NCI-H82 (cell line): ENCODE results near the gene DSCAML1.
A peak's percentile ranks its signal among the peaks of the same experiment; 100 is the strongest.

Experiments
- DNase-seq: peaks from one replicate; lab custom pipeline; 2025; lab: John Stamatoyannopoulos, UW

DSCAML1 gene

DNA sequence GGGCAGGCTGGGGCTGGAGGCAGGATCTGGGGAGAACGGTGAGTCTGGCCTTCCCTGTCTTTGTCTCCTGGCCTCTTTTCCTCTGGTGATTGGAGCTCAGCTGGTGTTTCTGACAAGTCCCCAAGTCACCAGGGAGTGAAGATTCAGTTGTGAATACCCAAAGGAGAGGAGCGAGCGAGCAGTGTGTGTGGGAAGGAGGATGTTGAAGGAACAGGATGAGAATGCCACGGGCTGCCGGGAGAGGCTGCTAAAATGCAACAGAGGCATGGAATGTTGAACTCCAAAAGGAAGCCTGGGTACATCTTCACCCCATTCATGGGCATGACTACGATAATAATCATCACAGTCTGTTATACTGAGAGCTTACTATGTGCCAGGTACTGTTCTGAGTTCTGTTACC, 306.1 kb downstream of the DSCAML1 start:
- no peak for DNase-seq

- DNase-seq, result peak; percentile 20
Measured at GRCh38 chr11:117489999-117490679, 306.9 kb downstream of the DSCAML1 start.

DNA sequence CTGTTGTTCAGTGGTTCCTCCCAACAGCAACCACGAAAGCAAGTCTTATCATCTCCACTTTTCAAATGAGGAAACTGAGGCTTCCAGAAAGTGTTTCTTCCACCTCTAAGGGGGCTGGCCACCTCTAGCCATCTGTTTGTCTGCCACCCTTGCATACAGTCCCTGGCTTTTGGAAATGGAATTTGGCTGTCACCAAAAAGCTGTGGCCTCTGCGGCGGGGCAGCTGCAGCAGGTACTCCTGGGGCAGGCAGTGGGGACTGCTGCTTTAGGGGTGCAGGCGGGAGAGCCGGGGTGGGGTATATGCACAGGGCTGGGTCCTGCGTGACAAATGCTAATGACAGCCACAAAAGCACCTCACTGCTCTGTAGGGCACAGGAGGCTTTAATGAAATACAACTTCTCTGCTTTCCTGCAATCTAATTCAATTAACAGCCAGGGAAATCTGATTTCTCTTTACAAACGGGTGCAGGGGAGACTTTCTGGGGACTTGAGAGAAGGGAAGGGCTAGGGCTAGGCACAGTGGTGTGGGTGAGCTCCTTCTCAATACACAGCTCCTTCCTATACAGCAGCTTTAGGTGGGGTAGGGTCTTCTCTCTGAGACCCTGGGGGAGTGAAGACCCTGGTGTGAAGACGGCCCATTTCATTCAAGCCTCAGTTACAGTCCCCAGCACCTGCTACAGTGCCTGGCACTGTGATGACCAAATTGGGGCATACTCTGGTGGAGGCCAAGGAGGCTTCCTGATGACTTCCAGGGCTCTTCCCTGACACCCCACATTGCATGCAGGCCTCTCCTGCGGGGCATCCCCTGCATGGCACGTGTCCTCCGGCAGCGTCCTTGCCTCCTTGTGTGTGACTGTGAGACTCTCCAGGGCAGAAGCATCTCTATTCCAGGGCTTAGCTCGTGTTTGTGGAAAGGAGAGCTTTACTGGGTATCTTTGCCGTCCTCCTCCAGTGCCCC, 307.7 kb downstream of the DSCAML1 start:
- DNase-seq, result peak; percentile 54

DNA sequence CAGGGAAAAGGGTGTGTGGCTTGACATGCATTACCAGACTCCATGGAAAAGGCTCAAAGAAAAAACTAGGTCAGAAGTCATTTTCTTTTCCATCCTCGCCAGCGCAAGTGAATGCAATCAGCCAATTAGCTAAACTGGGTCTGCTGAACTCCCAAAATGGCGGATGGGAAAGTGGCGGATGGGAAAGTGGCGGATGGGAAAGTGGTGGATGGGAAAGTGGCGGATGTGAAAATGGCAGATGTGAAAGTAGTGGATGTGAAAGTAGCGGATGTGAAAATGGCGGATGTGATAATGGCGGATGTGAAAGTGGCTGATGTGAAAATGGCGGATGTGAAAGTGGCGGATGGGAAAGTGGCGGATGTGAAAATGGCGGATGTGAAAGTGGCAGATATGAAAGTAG, 311.0 kb downstream of the DSCAML1 start:
- DNase-seq, result no peak

DNA sequence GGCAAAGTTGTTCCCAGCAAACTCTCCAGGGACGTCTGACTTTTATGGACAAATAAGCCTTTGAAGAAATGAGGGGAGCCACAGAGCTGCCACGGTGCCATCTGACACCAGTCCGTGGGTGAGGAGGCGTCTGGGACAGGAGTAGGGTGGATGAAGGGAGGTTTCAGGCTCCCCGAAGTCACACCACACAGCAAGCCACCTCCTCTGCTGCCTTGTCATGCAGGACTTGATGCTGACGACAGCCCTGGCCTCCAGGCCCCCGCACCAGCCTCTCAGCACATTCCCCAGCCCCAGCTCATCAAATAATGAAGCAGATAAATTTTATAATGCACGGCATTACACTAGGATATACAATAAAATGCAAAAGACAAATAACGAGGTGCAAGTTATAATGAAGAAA, 312.9 kb downstream of the DSCAML1 start:
- DNase-seq, result no peak

DNA sequence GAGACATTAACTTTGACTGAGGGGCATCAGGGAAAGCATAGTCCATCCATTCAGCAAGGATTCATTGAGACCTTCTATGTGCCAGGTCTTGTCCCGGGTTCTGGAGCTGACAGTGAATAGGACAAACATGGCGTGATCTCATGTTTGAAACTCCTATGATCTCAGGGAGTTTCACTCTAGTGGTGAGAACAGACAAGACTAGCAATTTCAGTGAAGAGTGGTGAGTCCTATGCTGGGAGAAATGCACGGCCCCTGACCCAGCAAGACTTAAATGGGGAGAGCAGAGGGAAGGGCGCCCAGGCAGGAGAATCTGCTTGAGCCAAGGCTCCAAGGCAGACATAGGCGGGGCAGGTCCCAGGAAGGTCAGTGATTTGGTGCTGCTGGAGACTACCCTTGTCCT, 313.6 kb downstream of the DSCAML1 start:
- DNase-seq, result no peak

DNA sequence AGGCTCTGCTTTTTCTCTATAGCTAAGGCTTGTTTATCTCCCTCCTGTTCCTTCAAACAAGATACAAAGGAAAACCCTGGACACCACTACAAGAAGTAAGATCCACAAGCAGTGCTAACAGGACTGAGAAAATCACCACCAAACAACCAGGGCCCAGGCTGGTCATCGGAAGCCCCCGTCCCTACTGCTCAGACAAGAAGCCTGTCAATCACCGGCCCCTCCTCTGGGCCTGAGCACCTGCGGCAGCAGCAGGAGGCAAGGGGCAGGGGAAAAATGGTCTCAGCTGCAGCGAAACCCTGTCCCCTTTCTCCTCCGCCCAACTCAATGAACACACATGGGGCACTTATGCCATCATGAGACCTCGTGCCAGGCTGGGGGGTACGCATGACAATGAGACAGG, 314.1 kb downstream of the DSCAML1 start:
- DNase-seq, result no peak

GRCh38 chr11:117481885-117482284, 315.1 kb downstream of the DSCAML1 start:
- no peak for DNase-seq

DNA sequence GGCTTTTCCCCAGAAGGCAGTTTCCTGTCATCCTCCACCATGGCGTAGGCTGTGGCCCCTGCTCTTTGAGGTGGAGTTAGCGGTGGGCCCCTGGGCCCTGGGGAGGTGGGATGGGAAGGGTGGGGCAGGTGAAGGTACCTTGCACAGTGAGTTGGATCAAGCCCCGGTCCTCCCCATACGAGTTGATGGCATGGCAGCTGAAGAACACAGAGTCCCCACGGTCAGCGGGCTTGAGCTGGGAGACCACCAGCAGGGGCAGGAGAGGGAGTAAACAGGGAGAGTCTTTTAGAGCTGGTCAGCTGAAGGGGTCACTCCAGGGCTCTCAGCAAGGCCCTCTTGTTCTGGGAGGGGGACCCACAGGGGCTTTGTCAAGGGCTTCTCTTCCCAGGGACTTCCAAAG, 316.0 kb downstream of the DSCAML1 start:
- DNase-seq, result no peak

DNA sequence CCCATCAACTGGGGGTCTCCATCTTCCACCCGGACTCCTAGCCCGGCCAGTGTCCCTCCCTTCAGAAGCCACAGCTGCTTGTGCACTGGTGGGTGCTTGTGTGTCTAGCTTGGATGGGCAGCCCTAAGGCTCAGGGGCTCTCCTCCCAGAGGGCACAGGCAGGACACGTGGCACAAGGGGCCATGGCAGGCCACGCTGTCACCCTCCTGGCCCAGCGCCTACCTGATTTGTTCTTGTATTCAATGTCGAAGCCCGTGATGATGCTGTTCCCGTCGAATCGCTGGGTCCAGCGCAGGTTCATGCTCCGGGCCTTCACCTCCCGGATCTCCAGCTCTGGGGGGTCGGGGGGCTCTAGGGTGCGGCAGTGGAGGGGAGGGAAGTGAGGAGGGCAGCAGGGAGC, 316.8 kb downstream of the DSCAML1 start:
- DNase-seq, result no peak

DNA sequence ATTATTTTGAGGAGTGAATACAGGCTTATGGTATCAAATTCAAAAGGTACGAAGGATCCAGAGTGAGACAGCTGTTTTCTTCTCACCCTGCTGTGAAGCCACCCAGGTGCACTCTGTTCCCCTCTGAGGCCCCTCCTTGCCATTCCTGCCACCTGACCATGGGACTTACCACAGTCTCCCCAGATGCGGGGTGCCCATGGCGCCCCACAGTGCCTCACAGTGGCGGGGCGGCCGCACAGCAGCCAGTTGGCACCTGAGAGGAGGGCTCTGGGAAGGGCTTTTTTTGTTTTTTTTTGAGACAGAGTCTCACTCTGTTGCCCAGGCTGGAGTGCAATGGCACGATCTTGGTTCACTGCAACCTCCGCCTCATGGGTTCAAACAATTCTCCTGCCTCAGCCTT, 317.6 kb downstream of the DSCAML1 start:
- peak; percentile 4 for DNase-seq

GRCh38 chr11:117478926-117479325, 318.1 kb downstream of the DSCAML1 start:
- no peak for DNase-seq

- no peak for DNase-seq
Measured at GRCh38 chr11:117478126-117478860, 318.7 kb downstream of the DSCAML1 start.

GRCh38 chr11:117477721-117478120, 319.3 kb downstream of the DSCAML1 start:
- no peak for DNase-seq

DNA sequence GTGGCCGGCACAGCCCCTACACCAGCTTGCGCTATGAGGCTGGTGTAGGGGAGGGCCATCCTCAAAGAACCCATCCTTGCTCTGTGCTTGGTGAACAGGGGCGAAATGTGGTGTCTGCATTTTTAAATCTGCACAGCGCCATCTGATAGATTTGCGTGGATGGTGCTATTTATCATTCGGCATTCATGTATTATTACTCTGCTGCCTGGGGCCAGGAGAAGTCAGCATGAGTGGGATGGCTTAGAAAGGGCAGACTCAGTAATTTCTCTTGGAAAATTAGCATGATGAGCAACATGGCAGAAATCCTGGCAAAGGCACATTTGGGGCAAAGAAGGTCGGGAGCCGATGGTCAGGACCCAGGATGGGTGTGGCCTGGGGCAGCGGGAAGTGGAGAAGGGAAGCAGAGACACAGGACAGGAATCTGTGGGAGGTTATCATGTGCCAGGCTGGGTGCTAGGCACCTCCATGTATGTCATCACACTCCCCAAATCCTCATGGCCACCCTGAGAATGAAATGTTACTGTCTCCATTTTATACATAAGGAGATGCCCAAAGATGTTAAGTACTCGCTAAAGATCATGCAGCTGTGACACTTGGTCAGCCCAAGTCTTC, 320.4 kb downstream of the DSCAML1 start:
- DNase-seq, result no peak

DNA sequence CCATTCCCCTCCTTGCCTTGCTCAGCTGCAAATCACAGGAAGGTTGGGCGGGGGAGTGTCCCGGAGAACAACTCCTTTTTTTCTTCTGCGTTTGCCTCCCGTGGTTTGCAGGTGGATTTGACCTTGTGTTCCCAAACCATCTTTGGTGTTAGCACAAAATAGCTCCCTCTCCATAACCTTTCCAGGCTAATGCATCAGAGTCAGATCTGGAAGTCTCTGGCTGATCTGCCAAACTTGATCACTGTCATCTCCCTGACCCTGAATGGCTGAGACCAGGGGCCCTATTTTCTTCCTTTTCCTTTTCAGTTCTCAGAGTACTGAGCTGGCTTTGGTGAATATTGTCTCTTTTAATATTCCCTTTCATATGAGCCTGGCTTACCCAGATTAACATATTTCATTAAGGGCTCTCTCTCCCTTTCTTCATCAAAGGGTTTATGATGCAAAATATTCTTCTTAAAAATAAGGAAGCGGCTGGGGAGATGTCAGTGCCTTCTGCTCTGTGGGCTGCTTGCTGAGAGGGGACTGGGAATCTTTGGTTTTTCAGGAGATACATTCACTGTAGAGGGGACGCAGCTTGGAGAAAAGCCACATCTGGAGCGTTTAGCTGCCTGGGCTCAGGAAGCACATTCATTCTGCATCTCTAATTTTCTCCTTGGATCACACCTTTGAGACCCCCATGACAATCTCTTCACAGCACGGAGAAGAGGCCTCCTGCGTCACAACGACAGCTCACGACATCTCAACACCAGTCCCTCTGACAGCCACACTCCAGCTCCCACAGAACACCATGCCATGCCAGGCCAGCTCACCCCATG, 321.1 kb downstream of the DSCAML1 start:
- no peak for DNase-seq

DNA sequence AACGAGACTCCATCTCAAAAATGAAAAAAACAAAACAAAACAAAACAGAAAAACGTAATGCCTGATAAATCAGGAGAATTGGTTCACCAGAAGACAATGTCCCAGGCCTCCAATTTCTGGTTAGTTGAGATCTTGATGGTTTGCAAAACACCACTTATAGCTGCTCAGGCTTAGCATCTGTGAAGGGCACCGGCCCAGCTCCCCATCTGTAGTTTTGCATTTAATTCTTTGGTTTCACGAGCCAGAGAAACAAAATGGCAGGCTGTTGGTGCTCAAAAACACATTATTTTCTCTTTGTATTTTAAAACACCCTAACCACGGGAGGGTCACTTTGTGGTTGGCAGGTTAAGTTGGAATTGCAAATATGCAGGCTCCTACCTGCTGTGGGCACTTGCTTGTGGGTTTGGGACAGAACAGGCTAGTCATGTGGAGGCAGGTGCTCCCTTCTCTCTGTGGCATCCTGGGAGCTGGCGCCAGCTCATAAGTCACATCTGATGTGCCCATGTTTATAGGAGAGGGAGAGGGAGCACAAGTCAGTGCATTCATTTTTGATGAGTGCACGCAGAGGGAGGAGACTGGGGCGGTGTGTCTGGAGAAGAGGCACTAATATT, 323.4 kb downstream of the DSCAML1 start:
- DNase-seq, result no peak

- DNase-seq, result no peak
Measured at GRCh38 chr11:117471776-117472175, 325.2 kb downstream of the DSCAML1 start.

DNA sequence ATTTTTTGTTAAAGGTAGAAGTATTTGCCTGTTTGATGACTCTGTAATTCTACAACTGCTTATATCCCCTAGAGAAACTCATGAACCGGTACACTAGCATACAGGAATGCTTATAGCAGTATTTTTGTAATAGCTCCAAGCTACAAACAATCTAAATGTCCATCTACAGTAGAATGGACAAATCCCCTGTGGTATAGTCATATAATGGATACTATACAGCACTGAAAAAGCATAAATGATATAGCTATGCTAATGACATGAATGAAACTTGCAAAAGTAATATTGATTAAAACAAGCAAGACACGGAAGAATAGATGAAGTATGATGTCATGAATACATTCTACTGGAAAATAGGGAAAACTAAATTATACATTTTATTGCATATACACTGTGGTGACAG, 326.4 kb downstream of the DSCAML1 start:
- no peak for DNase-seq

DNA sequence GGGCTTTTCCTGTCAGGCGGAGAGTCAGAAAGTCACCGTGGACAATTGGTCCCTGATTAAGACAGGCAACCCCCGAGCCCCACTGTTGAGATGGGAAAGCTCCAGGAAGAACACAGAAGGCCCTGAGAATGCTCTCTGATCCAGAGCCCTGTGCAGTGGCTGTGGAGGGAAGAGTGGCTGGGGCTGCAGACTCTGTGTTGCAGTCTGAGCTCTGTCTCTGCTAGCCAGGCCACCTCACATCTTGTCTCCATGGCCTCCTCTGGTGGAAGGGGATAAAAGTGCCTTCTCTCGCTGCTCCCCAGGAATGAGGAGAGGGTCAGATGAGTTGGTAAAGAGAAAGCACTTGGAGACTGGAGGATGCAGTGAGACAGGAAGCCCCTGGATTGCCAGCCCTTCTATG, 328.1 kb downstream of the DSCAML1 start:
- DNase-seq, result peak; percentile 23

DNA sequence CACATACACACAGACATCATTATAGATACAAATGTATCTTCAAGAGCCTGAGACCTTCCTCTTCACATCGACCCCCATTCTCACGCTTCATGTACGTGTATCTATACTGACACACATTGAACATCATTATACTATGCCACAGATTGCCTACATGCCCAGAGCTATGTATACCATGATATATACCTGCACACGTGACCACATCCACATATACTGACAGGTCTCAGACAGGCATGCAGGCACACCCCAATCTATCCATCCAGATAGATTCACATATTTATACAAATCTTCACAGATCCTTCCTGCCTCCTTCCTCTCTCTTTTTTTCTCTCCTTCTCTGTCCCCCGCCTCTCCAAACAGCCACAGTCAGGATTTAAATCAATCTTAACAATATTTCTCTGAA, 329.2 kb downstream of the DSCAML1 start:
- DNase-seq, result no peak
